ENCODE measurements around the gene CBFB.

Gene CBFB

DNA sequence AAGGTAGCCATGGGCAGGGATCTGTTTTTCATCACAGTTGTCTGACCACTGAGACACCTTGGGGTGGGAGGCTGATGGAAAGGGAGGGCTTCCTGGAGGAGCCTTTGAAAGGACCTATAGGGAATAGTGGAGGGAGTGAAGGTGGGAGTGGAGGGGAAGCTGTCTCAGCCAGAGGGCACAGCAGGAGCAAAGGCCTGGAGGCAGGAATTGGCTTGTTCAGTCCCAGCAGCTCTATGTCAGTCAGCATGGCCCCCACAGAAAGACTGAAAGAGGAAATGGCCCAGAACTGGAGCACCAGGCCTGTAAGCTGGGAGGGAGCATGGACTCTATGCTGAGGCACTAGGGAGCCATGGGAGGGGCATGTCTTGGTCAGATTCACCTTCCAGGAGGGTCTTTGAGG lies 12.8 kb upstream of the CBFB start:
- in situ Hi-C loops (cut with MboI; ENCODE audit: low sequenced_read_pairs): loop anchor here (10.0 kb wide), 1 partner anchor 139 kb away; the partner anchor contains the start of genes B3GNT9, FBXL8 and TRADD

DNA sequence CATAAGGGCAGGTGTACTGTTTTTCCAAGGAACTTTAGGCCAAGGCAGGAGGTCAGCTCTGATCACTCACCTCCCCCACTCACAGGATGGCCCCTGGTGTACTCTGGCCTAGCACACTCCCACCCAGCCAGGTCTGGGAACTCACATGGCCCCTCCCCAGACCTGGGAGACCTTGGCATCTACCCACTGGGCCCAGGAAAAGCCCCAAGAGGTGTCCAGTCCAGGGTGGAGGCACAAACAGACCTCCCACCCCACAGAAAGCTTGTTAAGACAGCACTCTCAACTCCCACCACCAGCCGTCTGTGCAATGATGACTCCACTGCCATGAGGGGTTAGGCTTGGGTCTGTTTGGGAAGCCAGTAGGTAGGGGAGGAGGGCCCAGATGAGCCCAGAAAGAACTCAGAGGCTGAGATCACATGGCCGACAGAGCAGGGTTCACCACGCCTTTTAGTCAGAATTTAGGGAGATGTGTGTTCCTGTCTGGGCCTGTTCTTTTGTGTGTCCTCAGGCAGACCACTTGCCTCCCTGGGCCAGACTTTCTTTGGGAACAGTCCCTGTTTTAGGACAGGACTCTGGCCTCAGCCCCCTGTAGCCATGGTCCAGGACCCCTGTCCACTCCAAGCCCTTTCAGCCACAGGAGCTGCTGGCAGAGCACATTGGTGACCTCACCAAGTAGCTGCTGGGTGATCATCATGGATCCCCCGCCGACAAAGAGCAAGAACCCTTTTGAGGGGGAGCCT lies 12.1 kb upstream of the CBFB start:
- in situ Hi-C loops (cut with MboI; ENCODE audit: low sequenced_read_pairs): loop anchor here (10.0 kb wide), 1 partner anchor 138 kb away; the partner anchor contains the start of genes B3GNT9, FBXL8 and TRADD

DNA sequence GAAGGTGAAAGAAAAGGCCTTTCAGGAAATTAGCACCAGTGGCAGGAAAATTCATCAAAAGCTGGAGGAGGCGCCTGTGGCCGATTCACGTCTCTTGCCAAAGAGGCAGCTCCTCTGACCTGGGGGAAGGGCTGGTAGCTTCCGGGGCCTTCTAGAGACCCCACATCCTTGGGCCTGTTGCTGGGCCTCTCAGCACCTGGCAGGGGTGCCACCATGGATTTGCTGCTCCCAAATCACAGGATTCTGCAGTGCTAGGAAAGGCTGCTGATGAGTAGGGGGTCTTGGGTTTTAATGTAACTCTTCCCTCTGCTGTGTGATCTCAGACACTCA lies 11.6 kb upstream of the CBFB start:
- in situ Hi-C loops (cut with MboI; ENCODE audit: low sequenced_read_pairs): loop anchor here (10.0 kb wide), 1 partner anchor 137 kb away; the partner anchor contains the start of genes B3GNT9, FBXL8 and TRADD

DNA sequence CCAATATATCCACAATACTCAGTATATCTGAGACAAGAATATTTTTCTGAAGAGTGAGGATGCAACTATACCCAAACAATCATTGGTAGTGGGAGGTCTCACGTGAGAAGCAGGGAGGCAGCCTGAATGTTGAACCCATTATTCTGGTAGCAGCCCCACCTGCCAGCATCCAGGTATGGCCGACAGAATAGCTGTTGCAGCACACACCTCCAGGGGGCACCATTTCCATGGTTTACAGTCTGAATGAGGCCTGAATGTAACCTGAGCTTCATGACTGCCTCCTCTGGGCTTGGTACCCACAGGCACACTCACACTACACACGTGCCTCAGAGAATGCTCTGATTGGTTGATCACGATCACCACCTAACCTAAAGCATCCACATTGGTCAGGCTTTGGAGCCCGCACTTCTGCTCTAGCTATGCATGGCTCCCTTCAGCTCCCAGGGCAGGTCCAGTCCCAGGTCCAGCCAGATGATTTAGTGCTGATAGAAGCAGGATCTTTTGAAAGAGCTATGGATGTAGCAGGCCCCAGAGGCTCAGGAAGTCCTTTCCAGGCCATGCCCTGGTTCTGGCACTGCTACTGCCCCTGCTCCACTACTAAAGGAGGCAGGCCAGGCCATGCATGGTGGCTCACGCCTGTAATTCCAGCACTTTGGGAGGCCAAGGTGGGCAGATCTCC lies 11.0 kb upstream of the CBFB start:
- in situ Hi-C loops (cut with MboI; ENCODE audit: low sequenced_read_pairs): loop anchor here (10.0 kb wide), 1 partner anchor 137 kb away; the partner anchor contains the start of genes B3GNT9, FBXL8 and TRADD

DNA sequence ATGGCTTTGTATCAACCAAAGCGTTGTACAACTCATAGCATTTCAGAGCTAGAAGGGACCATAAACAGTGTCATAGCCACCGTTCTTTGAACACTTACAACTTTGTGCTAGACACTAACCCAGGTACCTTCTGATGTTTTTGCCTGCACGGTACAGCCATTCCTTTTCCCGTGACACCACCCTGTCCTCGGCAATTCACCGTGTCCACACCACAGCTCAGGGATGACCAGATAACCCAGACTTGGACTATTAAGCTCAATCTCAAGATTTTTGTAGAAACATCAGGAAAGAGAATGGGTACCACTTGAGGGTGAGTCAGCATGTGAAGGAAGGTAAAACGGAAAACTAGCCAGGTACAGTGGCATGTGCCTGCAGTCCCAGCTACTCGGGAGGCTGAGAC lies 9.8 kb upstream of the CBFB start:
- in situ Hi-C loops (cut with MboI; ENCODE audit: low sequenced_read_pairs): loop anchor here (10.0 kb wide), 1 partner anchor 136 kb away; the partner anchor contains the start of genes B3GNT9, FBXL8 and TRADD

DNA sequence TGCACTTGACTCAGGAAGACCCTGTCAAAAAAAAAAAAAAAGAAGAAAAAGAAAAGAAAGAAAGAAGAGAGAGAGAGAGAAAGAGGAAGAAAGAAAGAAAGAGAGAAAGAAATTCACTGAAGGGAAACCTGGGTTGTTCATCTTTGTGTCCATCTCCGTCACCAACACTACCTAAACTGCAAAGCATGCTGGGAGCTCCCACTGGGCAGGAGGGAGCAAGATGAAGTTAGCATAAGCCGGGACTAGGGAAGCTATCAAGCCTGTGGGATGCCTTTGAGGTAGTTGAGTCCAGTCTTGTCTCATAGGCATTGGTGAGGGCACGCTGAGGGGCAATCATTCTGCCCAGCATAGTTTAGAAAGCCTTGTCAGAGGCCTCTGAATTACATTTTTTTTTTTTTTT lies 7.6 kb upstream of the CBFB start:
- in situ Hi-C loops (cut with MboI; ENCODE audit: low sequenced_read_pairs): no loop called here

DNA sequence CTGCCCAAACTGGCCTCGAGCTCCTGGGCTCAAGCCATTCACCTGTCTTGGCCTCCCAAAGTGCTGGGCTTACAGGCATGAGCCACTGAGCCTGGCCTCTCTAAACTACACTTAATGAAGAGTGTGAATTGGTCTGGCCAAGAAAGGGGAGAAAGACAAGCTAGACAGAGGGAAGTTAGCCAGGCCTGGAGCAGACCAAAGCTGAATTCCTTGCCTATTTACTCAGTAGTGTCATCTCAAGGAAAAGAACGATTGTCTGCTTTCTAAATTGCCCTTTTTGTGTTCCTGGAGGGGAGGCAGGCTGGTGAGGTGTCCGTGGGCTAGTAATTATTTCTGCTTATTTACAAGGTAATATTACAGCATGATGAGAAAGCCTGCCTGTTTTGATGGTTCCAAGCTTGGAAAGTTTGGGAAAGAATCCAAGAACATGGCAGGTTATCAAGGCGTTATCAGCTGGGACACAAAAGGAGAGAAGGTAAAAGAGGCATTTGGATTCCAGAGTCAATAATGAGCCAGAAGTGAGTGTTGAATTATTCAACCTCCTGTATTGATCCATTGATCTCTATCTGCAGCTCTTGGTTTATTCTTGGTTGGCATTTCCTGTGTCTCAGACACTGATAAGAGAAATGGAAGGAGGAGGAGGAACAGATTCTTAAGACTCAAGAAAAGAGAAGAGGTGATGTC lies 6.3 kb upstream of the CBFB start:
- in situ Hi-C loops (cut with MboI; ENCODE audit: low sequenced_read_pairs): no loop called here

DNA sequence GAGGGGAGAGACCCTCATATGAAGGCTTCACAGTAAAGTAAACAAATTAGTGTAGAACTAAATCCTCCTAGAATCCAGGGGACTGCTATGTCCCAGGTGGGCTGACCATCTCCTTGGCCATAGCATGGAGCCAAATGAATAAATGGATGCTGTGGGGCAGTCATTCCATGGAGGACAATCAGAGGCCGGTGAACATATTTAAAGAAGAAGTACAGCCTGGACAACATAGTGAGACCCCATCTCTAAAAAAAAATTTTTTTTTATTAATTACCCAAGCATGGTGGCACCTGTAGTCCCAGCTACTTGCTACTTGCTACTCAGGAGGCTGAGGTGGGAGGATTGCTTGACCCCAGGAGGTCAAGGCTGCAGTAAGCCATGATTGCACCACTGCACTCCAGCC lies 5.3 kb upstream of the CBFB start:
- in situ Hi-C loops (cut with MboI; ENCODE audit: low sequenced_read_pairs): no loop called here

DNA sequence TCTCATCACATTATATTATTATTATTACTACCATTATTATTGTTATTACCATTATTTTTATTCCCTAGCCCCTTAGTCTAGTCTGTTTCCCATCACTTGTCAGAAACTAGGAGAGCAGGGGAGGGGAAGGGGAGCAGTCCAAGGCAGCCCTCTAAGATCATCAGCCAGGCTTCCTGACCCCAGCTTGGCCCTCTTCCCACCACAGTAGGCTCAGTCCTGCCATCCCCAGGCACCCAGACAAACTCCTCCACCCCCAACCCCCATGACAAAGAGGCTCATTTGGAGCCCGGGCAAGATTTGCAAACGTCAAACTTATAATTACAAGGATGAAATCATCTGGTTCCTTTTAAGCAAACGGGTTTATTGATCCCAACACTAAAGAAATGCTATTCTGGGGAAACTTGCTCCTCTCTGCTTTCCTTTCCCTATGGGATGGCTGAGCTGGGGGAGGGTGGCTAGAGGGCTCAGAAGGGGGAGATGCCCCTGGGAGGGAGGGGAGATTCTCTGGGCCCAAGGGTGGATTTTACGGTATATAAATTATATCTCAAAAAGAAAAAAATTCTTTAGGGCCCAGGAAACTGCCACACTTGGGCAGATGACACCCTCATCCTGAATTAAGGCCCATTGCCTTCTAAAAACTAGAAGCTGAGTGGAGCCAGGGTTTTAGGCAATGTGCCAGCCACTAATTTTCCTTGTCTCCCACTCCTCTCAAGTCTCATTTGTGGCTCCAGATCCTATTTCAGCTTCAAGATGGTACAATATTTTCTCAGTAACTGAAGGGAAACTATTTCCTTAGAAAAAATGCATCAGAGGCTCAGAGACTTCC lies 4.4 kb upstream of the CBFB start:
- in situ Hi-C loops (cut with MboI; ENCODE audit: low sequenced_read_pairs): no loop called here

DNA sequence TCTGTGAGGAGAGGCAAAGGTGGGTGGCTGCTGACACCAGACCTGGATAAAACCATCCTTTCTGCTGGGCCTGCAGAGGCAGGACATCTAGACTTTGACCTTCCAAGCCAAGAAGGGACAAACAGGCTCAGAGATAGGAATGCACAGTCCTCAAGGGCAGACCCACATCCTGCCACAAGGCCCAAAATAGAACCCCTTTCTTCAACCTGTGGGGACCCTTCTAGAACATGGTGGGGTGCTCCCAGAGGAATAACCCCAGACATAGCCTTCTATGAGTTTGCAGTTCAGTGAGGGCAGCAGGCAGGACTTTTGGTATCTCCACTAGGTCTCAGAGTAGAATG lies 3.8 kb upstream of the CBFB start:
- in situ Hi-C loops (cut with MboI; ENCODE audit: low sequenced_read_pairs): no loop called here

DNA sequence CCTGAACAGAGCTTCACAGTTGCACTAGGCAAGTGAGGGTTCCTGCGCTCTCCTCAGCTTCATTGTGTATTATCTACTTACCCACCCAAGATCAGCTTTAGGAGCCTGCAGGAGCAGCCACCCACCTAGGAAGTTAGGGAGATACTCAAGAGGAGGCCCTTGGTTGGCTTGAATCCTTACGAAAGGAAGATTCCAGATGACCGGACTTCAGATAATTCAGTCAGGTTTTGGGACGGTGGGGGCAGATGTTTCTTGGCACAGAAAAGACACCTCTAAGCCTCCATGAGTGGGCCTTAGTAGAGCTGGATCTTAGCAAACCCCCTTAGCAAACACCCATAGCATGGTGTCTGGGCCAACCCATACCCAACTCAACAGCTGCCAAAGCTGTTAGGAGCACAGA lies 2.4 kb upstream of the CBFB start:
- in situ Hi-C loops (cut with MboI; ENCODE audit: low sequenced_read_pairs): no loop called here

DNA sequence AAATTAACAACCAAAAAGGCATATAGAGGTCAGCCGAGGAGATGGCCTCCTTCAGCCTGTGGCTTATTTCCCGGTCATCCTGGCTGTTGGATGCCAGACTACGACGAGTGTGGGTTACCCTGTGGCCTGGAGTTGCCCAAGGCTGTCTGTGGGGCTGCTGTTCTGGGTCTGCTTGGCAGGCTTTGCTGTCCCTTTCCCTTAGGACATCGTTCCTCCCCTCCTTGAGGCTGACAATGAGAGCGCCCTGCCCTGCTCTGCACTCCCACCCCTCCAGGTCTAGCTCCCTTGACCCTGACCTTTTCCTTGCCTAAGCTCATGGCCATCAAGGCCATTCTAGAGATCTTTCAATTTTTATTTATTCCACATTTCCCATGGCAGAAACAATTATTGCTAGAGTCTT lies 1.9 kb upstream of the CBFB start:
- in situ Hi-C loops (cut with MboI; ENCODE audit: low sequenced_read_pairs): no loop called here

DNA sequence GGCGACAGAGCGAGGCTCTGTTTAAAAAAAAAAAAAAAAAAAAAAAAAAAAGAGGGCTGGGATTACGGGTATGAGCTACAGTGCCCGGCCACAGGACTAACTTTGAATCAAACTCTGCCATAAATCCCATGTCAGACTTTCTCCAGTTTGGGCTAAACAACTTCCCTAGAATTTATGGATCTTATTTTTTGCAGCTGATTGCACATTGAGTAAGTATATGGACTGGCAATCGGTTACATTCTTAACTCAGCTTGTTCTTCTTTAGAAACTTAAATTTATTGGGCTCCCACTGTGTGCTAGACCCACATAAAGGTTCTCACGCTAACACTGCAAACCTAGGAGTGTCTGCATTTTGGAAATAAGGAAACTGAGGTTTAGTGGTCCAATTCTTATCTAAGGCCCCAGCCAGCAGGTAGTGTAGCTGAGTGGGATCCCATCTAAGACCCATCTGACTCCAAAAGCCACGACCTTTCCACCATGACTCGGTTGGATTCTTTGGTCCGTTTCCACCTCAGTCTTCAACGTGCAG lies 718 bp upstream of the CBFB start:
- in situ Hi-C loops (cut with MboI; ENCODE audit: low sequenced_read_pairs): no loop called here

DNA sequence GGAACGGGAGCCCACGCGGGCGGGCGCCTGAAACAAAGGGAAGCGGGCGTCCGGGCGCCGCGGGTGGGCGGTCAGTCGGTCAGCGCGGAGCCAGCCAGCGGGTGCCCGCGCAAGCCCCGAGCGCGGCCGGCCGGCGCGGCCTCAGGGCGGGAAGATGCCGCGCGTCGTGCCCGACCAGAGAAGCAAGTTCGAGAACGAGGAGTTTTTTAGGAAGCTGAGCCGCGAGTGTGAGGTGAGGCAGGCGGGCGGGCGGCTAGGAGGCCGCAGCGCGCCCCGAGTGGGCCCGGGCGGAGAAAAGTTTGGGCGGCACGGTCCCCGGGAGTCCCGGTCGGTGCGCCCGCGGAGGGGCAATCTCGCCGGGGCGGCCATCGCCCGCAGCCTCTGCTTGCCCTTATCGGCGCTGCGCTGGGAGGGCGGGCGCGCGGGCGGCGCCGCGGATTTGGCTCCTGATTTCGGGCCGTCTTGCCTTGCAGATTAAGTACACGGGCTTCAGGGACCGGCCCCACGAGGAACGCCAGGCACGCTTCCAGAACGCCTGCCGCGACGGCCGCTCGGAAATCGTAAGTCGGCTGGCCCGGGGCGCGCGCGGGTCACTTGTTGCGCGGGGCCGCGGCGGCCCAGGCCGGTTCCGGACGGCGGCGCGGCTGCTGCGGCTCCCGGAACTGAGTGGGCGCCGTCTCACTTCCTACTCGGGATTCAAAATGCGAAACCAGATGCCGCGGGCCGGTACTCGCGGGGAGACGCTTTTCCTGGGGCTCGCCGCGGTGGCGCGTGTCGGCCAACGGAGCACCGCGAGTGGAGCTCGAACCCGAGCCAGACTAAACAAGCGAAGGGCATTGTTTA lies 526 bp downstream of the CBFB start:
- in situ Hi-C loops (cut with MboI; ENCODE audit: low sequenced_read_pairs): no loop called here

DNA sequence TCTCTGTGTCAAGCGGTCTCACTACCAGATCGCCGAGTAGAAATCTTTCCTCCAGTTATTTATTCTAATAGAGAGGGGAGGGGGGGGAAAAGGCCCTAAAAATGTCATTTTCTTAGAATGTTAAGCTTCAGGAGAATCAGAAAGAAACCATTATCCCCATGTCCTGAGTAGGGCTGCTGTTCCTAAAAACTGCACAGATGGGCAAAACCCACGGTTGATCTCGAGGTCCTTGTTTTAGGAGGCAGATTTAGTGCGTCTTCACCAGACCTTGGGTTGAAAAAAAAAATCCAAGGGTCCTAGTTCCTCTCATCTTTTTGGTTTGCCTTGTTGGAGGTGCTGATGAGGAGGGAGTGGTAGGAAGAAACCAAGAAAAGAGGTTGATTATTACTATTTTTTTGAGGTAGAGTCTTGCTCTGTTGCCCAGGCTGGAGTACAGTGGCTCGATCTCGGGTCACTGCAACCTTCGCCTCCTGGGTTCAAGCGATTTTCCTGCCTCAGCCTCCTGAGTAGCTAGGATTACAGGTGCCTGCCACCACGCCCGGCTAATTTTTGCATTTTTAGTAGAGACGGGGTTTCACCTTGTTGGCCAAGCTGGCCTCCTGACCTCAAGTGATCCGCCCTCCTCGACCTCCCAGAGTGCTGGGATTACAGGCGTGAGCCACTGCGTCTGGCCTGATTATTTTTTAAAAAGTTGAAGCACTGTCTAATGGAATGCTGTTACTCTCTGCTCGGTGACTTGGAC lies 1.4 kb downstream of the CBFB start:
- in situ Hi-C loops (cut with MboI; ENCODE audit: low sequenced_read_pairs): no loop called here

DNA sequence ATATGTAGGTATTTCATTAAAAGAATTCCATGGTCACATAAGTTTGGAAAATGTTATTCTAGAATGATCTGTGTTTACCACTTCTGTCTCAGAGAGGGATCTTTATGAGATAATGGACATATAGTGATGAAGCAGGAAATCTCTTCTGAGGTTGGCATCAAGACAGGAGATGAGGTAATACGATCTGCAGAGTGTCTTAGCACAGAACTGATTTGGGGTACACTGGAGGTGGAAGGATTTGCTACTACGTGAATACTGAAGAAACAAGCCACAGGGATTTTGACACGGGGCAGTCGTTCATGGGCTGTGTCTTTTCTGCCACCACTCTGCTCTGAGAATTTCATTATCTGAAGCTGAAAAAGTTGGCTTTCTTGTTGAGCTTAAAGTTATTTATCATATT lies 5.5 kb downstream of the CBFB start:
- in situ Hi-C loops (cut with MboI; ENCODE audit: low sequenced_read_pairs): no loop called here

DNA sequence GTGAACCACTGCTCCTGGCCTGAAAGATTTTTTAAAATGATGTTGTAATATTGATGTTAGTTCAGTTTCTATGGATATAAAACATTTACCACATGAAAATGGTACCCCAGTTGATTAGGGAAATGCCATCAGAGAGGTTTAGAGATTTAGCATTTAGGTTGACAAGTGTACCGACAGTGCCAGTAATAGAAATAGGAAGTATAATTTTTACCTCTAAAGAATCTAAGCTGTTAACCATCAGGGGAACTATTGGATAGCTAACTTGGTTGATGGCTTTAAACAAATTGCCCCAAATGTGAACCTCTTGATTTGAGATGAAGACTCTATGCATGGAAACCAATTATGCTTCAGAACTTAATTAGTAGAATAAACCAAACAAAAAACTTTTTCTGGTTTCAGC lies 6.4 kb downstream of the CBFB start:
- in situ Hi-C loops (cut with MboI; ENCODE audit: low sequenced_read_pairs): no loop called here

DNA sequence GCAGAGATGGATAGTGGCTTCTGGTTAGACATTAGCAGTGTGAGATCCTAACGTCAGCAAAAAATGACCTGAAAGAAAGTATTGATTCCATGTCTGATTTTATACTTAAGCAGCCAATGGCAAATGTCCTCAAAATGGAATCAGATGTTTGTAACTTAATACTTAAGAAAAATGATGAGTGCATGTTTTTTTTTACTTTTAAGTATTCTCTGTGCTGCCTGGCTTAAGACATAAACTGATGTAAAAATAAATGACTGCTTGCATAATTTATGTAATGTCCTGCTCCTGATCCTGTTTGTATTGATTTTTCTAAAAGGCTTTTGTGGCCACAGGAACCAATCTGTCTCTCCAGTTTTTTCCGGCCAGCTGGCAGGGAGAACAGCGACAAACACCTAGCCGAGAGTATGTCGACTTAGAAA lies 7.4 kb downstream of the CBFB start:
- in situ Hi-C loops (cut with MboI; ENCODE audit: low sequenced_read_pairs): no loop called here

All from HL-60/S4 treated with retinoic acid at 250 ng/mL for 4 days and 3 days (cell line).